Stimulated activated CD8-positive, alpha-beta memory T cell treated with anti-CD3 and anti-CD28 coated beads, Interleukin-7, amount 100 ng/mL, for 24 hours (primary cell): ENCODE measurements around the gene RASAL3.
"Not testable (repeated sequence)": the region's sequence is repeated elsewhere in the genome, so short reads cannot be mapped to it uniquely, and the experiment has no call there.

Source experiments
- DNase-seq: peaks from one replicate; pipeline ENCODE4 v3.0.0-alpha.2; 2020; ENCODE audit warnings: low read depth

Gene RASAL3

GRCh38 chr19:15419413-15420025 is 44.8 kb downstream of the RASAL3 start:
- no peak for DNase-seq

- DNase-seq, result peak; percentile 97
These were observed 45.5 kb downstream of the RASAL3 start, which contains the start of gene AKAP8L for GRCh38 chr19:15418579-15419412. AKAP8L (minus strand) TSS chr19:15418988; CDS start chr19:15418923, 65 bp downstream.

- no peak for DNase-seq
These were observed 46.1 kb downstream of the RASAL3 start for GRCh38 chr19:15418231-15418578.

- no peak for DNase-seq
These were observed 46.6 kb downstream of the RASAL3 start for GRCh38 chr19:15417699-15418098.

GRCh38 chr19:15412832-15413231 is 51.5 kb downstream of the RASAL3 start:
- no peak for DNase-seq

- not testable (repeated sequence) for DNase-seq
These were observed 53.0 kb downstream of the RASAL3 start for GRCh38 chr19:15411351-15411750.

- DNase-seq, result no peak
These were observed 59.5 kb downstream of the RASAL3 start for GRCh38 chr19:15404780-15405211.

GRCh38 chr19:15404097-15404779 is 60.1 kb downstream of the RASAL3 start:
- no peak for DNase-seq

- no peak for DNase-seq
These were observed 61.2 kb downstream of the RASAL3 start for GRCh38 chr19:15403151-15403531.

GRCh38 chr19:15402411-15403150 is 61.8 kb downstream of the RASAL3 start:
- no peak for DNase-seq
